NCI-H1930 (cell line): ENCODE measurements around the gene RIPK4.
"Not testable (repeated sequence)": the region's sequence is repeated elsewhere in the genome, so short reads cannot be mapped to it uniquely, and the experiment has no call there.

ENCODE experiments used
- DNase-seq, 2 experiments: peaks; one replicate each; lab custom pipeline; 2025; lab: John Stamatoyannopoulos, UW

The RIPK4 gene

GRCh38 chr21:41714299-41714865 lies 52.5 kb downstream of the RIPK4 start:
- not testable (repeated sequence) for DNase-seq

GRCh38 chr21:41713495-41714281 lies 53.2 kb downstream of the RIPK4 start:
- no peak for DNase-seq

GRCh38 chr21:41712730-41713129 lies 54.1 kb downstream of the RIPK4 start:
- no peak for DNase-seq

GRCh38 chr21:41712201-41712600 lies 54.7 kb downstream of the RIPK4 start:
- no peak for DNase-seq

- no peak for DNase-seq
These were observed 55.3 kb downstream of the RIPK4 start for GRCh38 chr21:41711416-41712007.

GRCh38 chr21:41710823-41711160 lies 56.1 kb downstream of the RIPK4 start:
- no peak for DNase-seq

- no peak for DNase-seq
These were observed 56.7 kb downstream of the RIPK4 start for GRCh38 chr21:41709965-41710822.

GRCh38 chr21:41709166-41709565 lies 57.7 kb downstream of the RIPK4 start:
- no peak for DNase-seq

- DNase-seq = no peak
These were observed 58.9 kb downstream of the RIPK4 start for GRCh38 chr21:41707960-41708330.

GRCh38 chr21:41707231-41707959 lies 59.5 kb downstream of the RIPK4 start:
- no peak for DNase-seq

- DNase-seq = no peak
These were observed 60.2 kb downstream of the RIPK4 start for GRCh38 chr21:41706678-41707077.

- DNase-seq = no peak
These were observed 60.6 kb downstream of the RIPK4 start for GRCh38 chr21:41706263-41706639.

- no peak for DNase-seq
These were observed 61.1 kb downstream of the RIPK4 start for GRCh38 chr21:41705546-41706262.

GRCh38 chr21:41703857-41704501 lies 62.9 kb downstream of the RIPK4 start:
- no peak for DNase-seq

GRCh38 chr21:41701749-41702148 lies 65.1 kb downstream of the RIPK4 start:
- DNase-seq = no peak

GRCh38 chr21:41699311-41699710 lies 67.5 kb downstream of the RIPK4 start:
- no peak for DNase-seq

GRCh38 chr21:41698071-41698470 lies 68.8 kb downstream of the RIPK4 start:
- DNase-seq = no peak

GRCh38 chr21:41695513-41695912 lies 71.3 kb downstream of the RIPK4 start:
- no peak for DNase-seq

GRCh38 chr21:41694042-41694441 lies 72.8 kb downstream of the RIPK4 start:
- not testable (repeated sequence) for DNase-seq

- no peak for DNase-seq
These were observed 74.7 kb downstream of the RIPK4 start for GRCh38 chr21:41692185-41692565.
